Measurements from ENCODE around the gene ZNF280D. TPM values are rescaled to one million over a fixed set of nuclear protein-coding genes. Genes with fewer than 3 reads are reported as not detected.

ZNF280D gene
- total and polyA plus RNA-seq, 2 of the 4 experiments (the other 2 are of a cell fraction): 8.3 to 21.0 TPM

GRCh38 chr15:56776839-56777238 lies 43.5 kb upstream of the ZNF280D start:
- H2BK5ac ChIP-seq (ENCODE audit: low read depth, low read length, poor library complexity, severe bottlenecking): no peak overlapping the region
- no TSS peak for BruUV-seq (replicated peaks)
- H3K56ac ChIP-seq (ENCODE audit: extremely low read depth, insufficient read depth, low read length): no peak overlapping the region
- no peaks in the 10 kb centered on the region for H3K36me3 ChIP-seq (ENCODE audit: control insufficient read depth, insufficient read depth, low read length)
- H2BK20ac ChIP-seq (ENCODE audit: low read depth, low read length): no peak overlapping the region
- intact Hi-C loops (cut with micrococcal nuclease): no loop called here
- H2BK15ac ChIP-seq (ENCODE audit: low read depth, low read length): no peak overlapping the region
- DNase-seq (no peak), ATAC-seq (ENCODE audit: low read depth) (no peak)
- H3K9ac ChIP-seq (ENCODE audit: low read depth, low read length): no peak overlapping the region
- H4K8ac ChIP-seq (ENCODE audit: low read depth in 2 of 2, low read length in 2 of 2): no peak overlapping the region
- H3K9me3 ChIP-seq (ENCODE audit: control insufficient read depth, insufficient read depth, low read length): no peaks in the 10 kb centered on the region
- TF ChIP-seq USF2 (IDR thresholded peaks at IDR 0.05; ENCODE audit: low read depth, low read length): no peak
- no peak for TF ChIP-seq CTCF (conservative IDR thresholded peaks at IDR 0.05; ENCODE audit: low read depth, low read length)
- no peak for TF ChIP-seq MAFK (IDR thresholded peaks at IDR 0.05; ENCODE audit: low read depth, low read length)
- TF ChIP-seq NFE2L2 (IDR thresholded peaks at IDR 0.05; ENCODE audit: low read depth, low read length): no peak
- TF ChIP-seq RFX5 (IDR thresholded peaks at IDR 0.05; ENCODE audit: low read depth, low read length): no peak
- no peak for TF ChIP-seq SMC3 (IDR thresholded peaks at IDR 0.05; ENCODE audit: low read depth, low read length)
- no peak for TF ChIP-seq MAZ (IDR thresholded peaks at IDR 0.05; ENCODE audit: borderline replicate concordance, low read depth, low read length)
- TF ChIP-seq CHD1 (IDR thresholded peaks at IDR 0.05; ENCODE audit: low read depth, low read length): no peak
- TF ChIP-seq FOS (IDR thresholded peaks at IDR 0.05; ENCODE audit: low read depth, low read length): no peak
- no peak for TF ChIP-seq MXI1 (IDR thresholded peaks at IDR 0.05; ENCODE audit: borderline replicate concordance, low read depth, low read length)
- TF ChIP-seq CEBPB (IDR thresholded peaks at IDR 0.05; ENCODE audit: low read depth, low read length): no peak
- no peak for TF ChIP-seq RAD21 (IDR thresholded peaks at IDR 0.05; ENCODE audit: low read length)
- TF ChIP-seq POLR2A (IDR thresholded peaks at IDR 0.05; ENCODE audit: low read depth, low read length): no peak
- no peak for TF ChIP-seq BHLHE40 (IDR thresholded peaks at IDR 0.05; ENCODE audit: low read depth, low read length)
- TF ChIP-seq, protein P1, sequence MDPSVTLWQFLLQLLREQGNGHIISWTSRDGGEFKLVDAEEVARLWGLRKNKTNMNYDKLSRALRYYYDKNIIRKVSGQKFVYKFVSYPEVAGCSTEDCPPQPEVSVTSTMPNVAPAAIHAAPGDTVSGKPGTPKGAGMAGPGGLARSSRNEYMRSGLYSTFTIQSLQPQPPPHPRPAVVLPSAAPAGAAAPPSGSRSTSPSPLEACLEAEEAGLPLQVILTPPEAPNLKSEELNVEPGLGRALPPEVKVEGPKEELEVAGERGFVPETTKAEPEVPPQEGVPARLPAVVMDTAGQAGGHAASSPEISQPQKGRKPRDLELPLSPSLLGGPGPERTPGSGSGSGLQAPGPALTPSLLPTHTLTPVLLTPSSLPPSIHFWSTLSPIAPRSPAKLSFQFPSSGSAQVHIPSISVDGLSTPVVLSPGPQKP (IDR thresholded peaks at IDR 0.05; ENCODE audit: borderline replicate concordance, low read depth, low read length): no peak
- no peak for TF ChIP-seq RCOR1 (IDR thresholded peaks at IDR 0.05; ENCODE audit: insufficient replicate concordance, low read length)
- peaks cover 4% of the 10 kb centered on the region for H3K4me1 ChIP-seq (ENCODE audit: control insufficient read depth, insufficient read depth, low read length)
- CTCF ChIA-PET: no interaction called here
- in situ Hi-C loops (cut with MboI; ENCODE audit: low sequenced_read_pairs): no loop called here
- H3K4ac ChIP-seq (ENCODE audit: low read depth, low read length): no peak overlapping the region
- no peak overlapping the region for H3K4me2 ChIP-seq (ENCODE audit: low read depth, low read length)
- no peak overlapping the region for H3K27ac ChIP-seq (ENCODE audit: insufficient read depth, low read length)
- WGBS, 2 experiments (ENCODE audit: extremely low coverage in 2 of 2, insufficient read length in 1 of 2): 60% methylated on average over 1 of the region's 3 CpGs; no CpG with 5 or more reads in 1 of the 2 experiments
- H2AK9ac ChIP-seq (replicated peaks; ENCODE audit: low read depth, low read length, poor library complexity): no peak overlapping the region
- H3K4me3 ChIP-seq (ENCODE audit: insufficient read depth, low read depth, low read length): no peak overlapping the region
- H3K9me1 ChIP-seq (ENCODE audit: insufficient read depth, low read length): peaks cover 6% of the 10 kb centered on the region; the same call in 1 of the 2 replicates
- H2AK5ac ChIP-seq (ENCODE audit: low read depth, low read length): no peak overlapping the region
- H3K27me3 ChIP-seq (ENCODE audit: control insufficient read depth, insufficient read depth, low read length): no peaks in the 10 kb centered on the region
- no peak overlapping the region for H2BK120ac ChIP-seq (ENCODE audit: low read depth, low read length)
- H3K18ac ChIP-seq (ENCODE audit: low read depth, low read length): no peak overlapping the region
- dilution Hi-C loops (cut with HindIII; ENCODE audit: low sequenced_read_pairs, unreplicated experiment): no loop called here
- H2AFZ ChIP-seq (replicated peaks; ENCODE audit: low read length, poor library complexity): no peak overlapping the region
- no peak overlapping the region for H3K23ac ChIP-seq (ENCODE audit: low read depth, low read length)
- no peak overlapping the region for H4K5ac ChIP-seq (ENCODE audit: low read depth, low read length)
- POLR2A ChIA-PET (ENCODE audit: unreplicated experiment): no interaction called here
- H3K14ac ChIP-seq (replicated peaks; ENCODE audit: low read depth, low read length): no peak overlapping the region
- H3K79me1 ChIP-seq (ENCODE audit: low read depth in 1 of 2, low read length in 2 of 2): no peaks in the 10 kb centered on the region
- H4K91ac ChIP-seq (ENCODE audit: insufficient read depth, low read depth, low read length): no peak overlapping the region
- no peaks in the 10 kb centered on the region for H4K20me1 ChIP-seq (ENCODE audit: insufficient read depth, low read length)
